Fibroblast of lung (primary cell): ENCODE results near the gene MRPL49. TPM values are rescaled to one million over a fixed set of nuclear protein-coding genes. Genes with fewer than 3 reads are reported as not detected.

Experiments
- DNase-seq, 2 donors: peaks; one replicate each; pipeline versions ENCODE4 v3.0.0 to v3.0.0-alpha.2; 2010; ENCODE audit warnings: low read depth in 2 of 2
- H2AFZ ChIP-seq: 2 replicates; pipeline ENCODE4 v1.5.1; 2012; ENCODE audit warnings: low read length, control low read depth, inconsistent platforms
- H3K27ac ChIP-seq: 2 replicates; pipeline ENCODE4 v1.5.1; 2011; ENCODE audit warnings: low read length, control low read depth; ENCODE audit not compliant: insufficient read depth
- H3K27me3 ChIP-seq: 2 replicates; pipeline ENCODE4 v1.5.1; 2011; ENCODE audit warnings: mild to moderate bottlenecking, low read length; ENCODE audit not compliant: control insufficient read depth, insufficient read depth
- H3K36me3 ChIP-seq: 2 replicates; pipeline ENCODE4 v1.5.1; 2011; ENCODE audit warnings: low read length; ENCODE audit not compliant: control insufficient read depth, insufficient read depth
- H3K4me1 ChIP-seq: 2 replicates; pipeline ENCODE4 v1.5.1; 2011; ENCODE audit warnings: low read length; ENCODE audit not compliant: control insufficient read depth, insufficient read depth; ENCODE audit errors: extremely low read depth
- H3K4me2 ChIP-seq: 2 replicates; pipeline ENCODE4 v1.5.1; 2011; ENCODE audit warnings: low read length, control low read depth; ENCODE audit not compliant: insufficient read depth; ENCODE audit errors: extremely low read depth
- H3K4me3 ChIP-seq, 4 experiments: fragments of 200-600 bp in 1 of 4; sonication (generic) in 1 of 4; replicated peaks in 1 of 4; 2 replicates each; pipeline ENCODE4 v1.5.1; 2011 to 2016; ENCODE audit warnings: low read length in 4 of 4, low read depth in 3 of 4, mild to moderate bottlenecking in 3 of 4, control low read depth in 2 of 4, inconsistent platforms in 1 of 4, mixed read lengths in 1 of 4; ENCODE audit not compliant: insufficient read depth in 1 of 4; ENCODE audit errors: control extremely low read depth in 1 of 4
- H3K79me2 ChIP-seq: 2 replicates; pipeline ENCODE4 v1.5.1; 2012; ENCODE audit warnings: mild to moderate bottlenecking, low read length, inconsistent platforms; ENCODE audit not compliant: control insufficient read depth, insufficient read depth
- H3K9ac ChIP-seq: 2 replicates; pipeline ENCODE4 v1.5.1; 2011; ENCODE audit warnings: mild to moderate bottlenecking, low read length, control low read depth; ENCODE audit not compliant: insufficient read depth
- H3K9me3 ChIP-seq: 2 replicates; pipeline ENCODE4 v1.5.1; 2012; ENCODE audit warnings: low read depth, low read length; ENCODE audit not compliant: control insufficient read depth, insufficient read depth
- H4K20me1 ChIP-seq: 2 replicates; pipeline ENCODE4 v1.5.1; 2011; ENCODE audit warnings: low read length; ENCODE audit not compliant: control insufficient read depth, insufficient read depth; ENCODE audit errors: extremely low read depth
- CTCF ChIP-seq, 2 donors: IDR thresholded peaks in 1 of 2; conservative IDR thresholded peaks in 1 of 2; 1 replicate in 1 of 2; 2 replicates in 1 of 2; pipeline ENCODE4 v1.5.1; 2011 to 2012; ENCODE audit warnings: low read length in 2 of 2, control low read depth in 1 of 2, inconsistent platforms in 1 of 2, low read depth in 1 of 2, mild to moderate bottlenecking in 1 of 2
- EZH2 ChIP-seq: IDR thresholded peaks from 2 replicates; pipeline ENCODE4 v1.5.1; 2012; ENCODE audit warnings: low read length, control low read depth, mild to moderate bottlenecking; ENCODE audit errors: missing control alignments
- polyA plus RNA-seq, 2 donors: library from polyadenylated mRNA; depleted of rRNA in 1 of 2; stranded (reverse) in 1 of 2; unstranded in 1 of 2; fragments of >200 nt; gene quantifications; 2 replicates each; pipeline ENCODE4 v1.2.1, GENCODE V29; 2011 to 2012; ENCODE audit warnings: missing spikeins in 1 of 2
- total RNA-seq: library from RNA; depleted of rRNA; stranded (reverse); fragments of >200 nt; gene quantifications from 2 replicates; pipeline ENCODE4 v1.2.1, GENCODE V29; 2014

The MRPL49 gene
- total and polyA plus RNA-seq, 2 donors (not counting 1 experiment from before 2014, with no cell fraction given): 55.5 to 70.8 TPM

- H4K20me1 ChIP-seq: no peaks in the 10 kb centered on the region
- peaks cover 8% of the 10 kb centered on the region for H3K4me1 ChIP-seq
- no peaks in the 10 kb centered on the region for H3K9me3 ChIP-seq
- H3K27ac ChIP-seq: no peak overlapping the region
- H3K79me2 ChIP-seq: peaks cover 20% of the 10 kb centered on the region
- H3K27me3 ChIP-seq: no peaks in the 10 kb centered on the region
- H3K4me3 ChIP-seq: no peak overlapping the region
- peaks cover 43% of the 10 kb centered on the region for H3K36me3 ChIP-seq
- no peak for TF ChIP-seq CTCF (conservative IDR thresholded peaks at IDR 0.05 in 1 of 2, IDR thresholded peaks at IDR 0.05 in 1 of 2; ENCODE audit: low read depth in 1 of 2, low read length in 2 of 2)
- TF ChIP-seq EZH2: no peak
- no peak overlapping the region for H2AFZ ChIP-seq
- DNase-seq: no peak
- H3K9ac ChIP-seq: no peak overlapping the region
- H3K4me2 ChIP-seq: no peak overlapping the region
Measured at GRCh38 chr11:65128182-65129145, 6.3 kb downstream of the MRPL49 start.

GRCh38 chr11:65129649-65130441 is 7.7 kb downstream of the MRPL49 start:
- Histone ChIP-seq H3K27ac (no peak overlapping the region), H3K4me3 (no peak overlapping the region), H3K27me3 (no peaks in the 10 kb centered on the region), H3K4me1 (peaks cover 8% of the 10 kb centered on the region), H3K9ac (no peak overlapping the region), H3K4me2 (no peak overlapping the region), H3K36me3 (peaks cover 43% of the 10 kb centered on the region), H3K9me3 (no peaks in the 10 kb centered on the region), H3K79me2 (peaks cover 25% of the 10 kb centered on the region), H4K20me1 (no peaks in the 10 kb centered on the region), H2AFZ (no peak overlapping the region)
- DNase-seq: no peak
- TF ChIP-seq CTCF (conservative IDR thresholded peaks at IDR 0.05 in 1 of 2, IDR thresholded peaks at IDR 0.05 in 1 of 2; ENCODE audit: low read depth in 1 of 2, low read length in 2 of 2) (no peak), EZH2 (no peak)
